C4-2B (cell line): ENCODE data around the gene KRT10.

Source experiments
- CTCF ChIP-seq: fragments of 450-650 bp; conservative IDR thresholded peaks from 2 replicates; pipeline ENCODE4 v1.5.1; 2017; ENCODE audit warnings: mild to moderate bottlenecking
- ZFX ChIP-seq: fragments of 450-650 bp; IDR thresholded peaks from 2 replicates; pipeline ENCODE4 v1.6.1; 2017

DNA sequence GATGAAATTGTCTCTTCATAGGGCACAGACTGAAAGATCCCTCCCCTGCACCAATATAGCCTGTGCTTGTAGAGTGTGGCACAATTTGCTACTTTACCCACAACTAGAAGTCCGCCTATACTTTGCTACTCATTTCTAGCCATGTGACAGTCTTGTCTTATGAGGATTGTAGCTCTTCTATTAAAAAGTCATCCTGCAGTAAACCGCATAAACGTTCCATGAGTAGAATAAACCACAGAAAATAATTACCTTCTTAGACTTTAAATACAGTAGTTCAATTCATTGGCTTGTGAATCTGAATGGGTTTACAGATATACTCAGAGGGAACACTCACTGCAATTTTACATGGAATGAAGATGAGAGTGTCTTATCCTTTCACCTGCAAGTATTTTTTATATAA lies 44.4 kb downstream of the KRT10 start:
- TF ChIP-seq CTCF (no peak), ZFX (no peak)
